Measurements from ENCODE around the gene SERPINC1. TPM values are rescaled to one million over a fixed set of nuclear protein-coding genes. Genes with fewer than 3 reads are reported as not detected.

The SERPINC1 gene
- total and polyA plus RNA-seq, 2 of the 13 experiments (the other 11 are each of a cell fraction or from before 2014, with no cell fraction given): 142 to 205 TPM

- TF ChIP-seq CTCF (CRISPR knock-in tag; IDR thresholded peaks at IDR 0.05) (peak; percentile 38), ZNF773 (CRISPR knock-in tag; IDR thresholded peaks at IDR 0.05; ENCODE audit: borderline replicate concordance) (0 out of 2 replicates have a peak, but pooled peaks have one; percentile 66), NR2F6 (IDR thresholded peaks at IDR 0.05) (no peak), NR2F6 (CRISPR knock-in tag; IDR thresholded peaks at IDR 0.05) (peak; percentile 38), HCFC1 (IDR thresholded peaks at IDR 0.05; ENCODE audit: low read depth, low read length) (peak; percentile 10; the same call in 1 of the 2 replicates), HMGXB3 (CRISPR knock-in tag; IDR thresholded peaks at IDR 0.05; ENCODE audit: borderline replicate concordance) (no peak; the same call in 1 of the 2 replicates), ZSCAN25 (CRISPR knock-in tag; IDR thresholded peaks at IDR 0.05) (0 out of 2 replicates have a peak, but pooled peaks have one; percentile 62), ESRRA (CRISPR knock-in tag; IDR thresholded peaks at IDR 0.05; ENCODE audit: low read depth) (0 out of 2 replicates have a peak, but pooled peaks have one; percentile 17), CREM (IDR thresholded peaks at IDR 0.05) (no peak), CREM (CRISPR knock-in tag; IDR thresholded peaks at IDR 0.05) (no peak), SALL2 (CRISPR knock-in tag; IDR thresholded peaks at IDR 0.05) (peak; percentile 44; the same call in 1 of the 2 replicates), HDAC2 (CRISPR knock-in tag; IDR thresholded peaks at IDR 0.05) (peak; percentile 21), GLMP (CRISPR knock-in tag; IDR thresholded peaks at IDR 0.05; ENCODE audit: borderline replicate concordance) (no peak), TFDP1 (CRISPR knock-in tag; IDR thresholded peaks at IDR 0.05; ENCODE audit: borderline replicate concordance) (peak; percentile 2; the same call in 1 of the 2 replicates), ZXDC (CRISPR knock-in tag; IDR thresholded peaks at IDR 0.05) (peak; percentile 37; the same call in 1 of the 2 replicates), ATF2 (CRISPR knock-in tag; IDR thresholded peaks at IDR 0.05) (peak; percentile 1; the same call in 1 of the 2 replicates)
These were observed 48.7 kb downstream of the SERPINC1 start, which contains the start of gene ZBTB37 (continued) for GRCh38 chr1:173868266-173869020.

All from HepG2 (cell line).